ENCODE measurements around the gene RPS17. TPM values are rescaled to one million over a fixed set of nuclear protein-coding genes. Genes with fewer than 3 reads are reported as not detected.

Gene RPS17
- total RNA-seq (1,792 TPM), polyA plus RNA-seq (1,000 to 10,000 TPM; 1,155 to 1,678 (median 1,485) TPM)

DNA sequence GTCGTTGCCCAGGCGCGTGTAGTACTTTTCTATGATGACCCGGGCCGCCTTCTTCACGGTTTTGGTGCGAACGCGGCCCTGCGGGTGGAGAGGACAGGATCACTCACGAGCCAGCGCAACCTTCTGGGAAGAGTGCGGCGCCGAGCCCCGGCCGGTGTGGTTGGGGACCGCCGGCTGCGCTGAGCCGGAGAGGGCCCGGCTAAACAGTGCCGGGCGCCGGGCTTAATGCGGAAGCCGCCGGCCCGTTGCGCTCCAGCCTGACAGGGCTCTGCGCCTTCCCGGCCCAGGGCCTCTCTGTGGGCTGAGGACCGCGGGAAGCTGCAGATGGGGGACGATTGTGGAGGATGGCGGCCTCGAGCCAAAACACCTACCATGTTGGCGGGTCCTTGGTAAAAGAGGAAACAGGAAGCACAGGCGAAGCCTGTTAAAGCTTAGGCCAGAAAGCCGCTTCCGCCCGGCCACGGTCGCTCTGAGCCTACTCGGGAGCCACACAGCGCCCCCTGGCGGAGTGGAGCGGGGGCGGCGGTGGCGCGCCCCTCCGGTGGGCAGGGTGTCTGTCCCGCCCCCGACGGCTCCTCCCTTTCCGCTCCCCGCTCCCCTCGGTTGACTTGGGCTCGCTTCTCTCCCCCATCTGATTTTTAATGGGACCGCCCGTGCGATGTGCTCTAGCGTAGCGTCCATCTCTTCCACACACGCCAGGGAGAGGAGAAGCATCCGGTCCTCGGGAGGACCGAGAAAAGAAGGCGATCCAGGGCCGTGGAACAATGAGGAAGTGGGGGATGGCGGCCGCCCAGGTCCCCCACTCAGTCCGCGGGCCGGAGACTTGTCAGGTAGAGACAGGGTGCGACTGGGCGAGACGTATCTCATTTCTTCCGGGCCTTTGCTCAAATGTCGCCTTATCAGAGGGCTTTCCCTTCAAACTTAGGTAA is at the start of gene RPS17:
Gene RPS17 (minus strand): TSS at position 403 of the 929 bp plus-strand sequence. CDS start 29 bp downstream, at position 374.
- H3K4me3 Mint-ChIP-seq = peak within 1 kb of the TSS; percentile 96 to 100 (median 98)
- H3K27ac ChIP-seq (ENCODE audit: insufficient read depth, low read length, poor library complexity, severe bottlenecking) = peak within 1 kb of the TSS; percentile 86
- H3K27me3 Mint-ChIP-seq = peaks cover 9% of the 10 kb centered on the region
- peak within 1 kb of the TSS; percentile 98 for H3K4me3 ChIP-seq (ENCODE audit: low read depth, low read length)
- peaks cover 36% of the 10 kb centered on the region for H3K36me3 ChIP-seq (ENCODE audit: control insufficient read depth, insufficient read depth, low read length)
- H3K36me3 Mint-ChIP-seq = peaks cover 31% of the 10 kb centered on the region
- peaks cover 0 to 44% (median 15%) of the 10 kb centered on the region in 4 donors for H3K4me1 Mint-ChIP-seq
- peak; percentile 96 to 98 for ATAC-seq (ENCODE audit: low read depth in 2 of 2)
- no peaks in the 10 kb centered on the region for H3K27me3 ChIP-seq (ENCODE audit: control insufficient read depth, insufficient read depth, low read length)
- peaks cover 26% of the 10 kb centered on the region for H3K4me1 ChIP-seq (ENCODE audit: control insufficient read depth, insufficient read depth, low read length, poor library complexity, severe bottlenecking)
- H3K27ac Mint-ChIP-seq = peak within 1 kb of the TSS; percentile 93 to 99 (median 96)
- no peaks in the 10 kb centered on the region for H3K9me3 ChIP-seq (ENCODE audit: control insufficient read depth in 2 of 2, low read length in 2 of 2)
- peak; percentile 97 to 99 (median 98) for DNase-seq
- no peaks in the 10 kb centered on the region for H3K9me3 Mint-ChIP-seq

DNA sequence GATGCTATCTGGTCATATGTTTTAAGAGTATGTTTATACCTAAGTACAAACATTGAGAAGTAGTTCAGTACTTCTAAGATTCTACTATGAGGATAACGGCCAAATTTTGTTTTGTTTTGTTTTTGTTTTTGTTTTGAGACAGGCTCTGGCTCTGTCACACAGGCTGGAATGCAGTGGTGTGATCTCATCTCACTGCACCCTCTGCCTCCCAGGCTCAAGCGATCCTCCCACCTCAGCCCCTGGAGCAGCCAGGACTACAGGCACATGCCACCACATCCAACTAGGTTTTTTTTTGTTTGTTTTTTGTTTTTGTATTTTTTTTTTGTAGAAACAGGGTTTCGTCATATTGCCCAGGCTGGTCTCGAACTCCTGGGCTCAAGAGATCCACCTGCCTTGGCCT is 47.5 kb upstream of the RPS17 start:
- Histone ChIP-seq H3K4me1 (ENCODE audit: control insufficient read depth, insufficient read depth, low read length, poor library complexity, severe bottlenecking) (no peaks in the 10 kb centered on the region), H3K9me3 (ENCODE audit: control insufficient read depth in 2 of 2, low read length in 2 of 2) (no peaks in the 10 kb centered on the region), H3K36me3 (ENCODE audit: control insufficient read depth, insufficient read depth, low read length) (no peaks in the 10 kb centered on the region), H3K4me3 (ENCODE audit: low read depth, low read length) (no peak overlapping the region), H3K27me3 (ENCODE audit: control insufficient read depth, insufficient read depth, low read length) (peaks cover 5% of the 10 kb centered on the region), H3K27ac (ENCODE audit: insufficient read depth, low read length, poor library complexity, severe bottlenecking) (no peak overlapping the region)
- no peaks in the 10 kb centered on the region for H3K36me3 Mint-ChIP-seq
- no peak overlapping the region for H3K4me3 Mint-ChIP-seq
- no peak for ATAC-seq (ENCODE audit: low read depth in 2 of 2)
- no peak overlapping the region for H3K27ac Mint-ChIP-seq
- DNase-seq = no peak
- peaks cover 33% of the 10 kb centered on the region for H3K27me3 Mint-ChIP-seq
- no peaks in the 10 kb centered on the region for H3K4me1 Mint-ChIP-seq
- no peaks in the 10 kb centered on the region for H3K9me3 Mint-ChIP-seq

DNA sequence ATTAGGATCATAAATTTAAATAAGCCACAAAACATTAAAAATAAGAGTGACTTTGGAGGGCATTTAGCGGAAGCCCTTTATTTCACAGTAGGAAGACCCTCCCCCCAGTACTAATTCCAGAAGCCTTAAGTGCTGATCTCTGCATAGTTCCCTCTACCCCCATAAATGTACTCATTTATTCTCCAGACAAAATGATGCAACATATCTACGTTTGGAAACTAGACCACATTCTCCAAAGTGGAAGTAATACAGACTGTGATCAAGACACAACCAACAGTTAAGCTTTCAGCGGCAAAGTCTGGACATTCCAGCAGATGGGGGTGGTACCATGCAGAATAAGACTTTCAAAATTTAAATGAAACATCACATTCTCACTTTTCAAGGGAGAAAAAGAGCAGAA is 44.8 kb upstream of the RPS17 start:
- Mint-ChIP-seq H3K4me3 (no peak overlapping the region), H3K9me3 (peaks cover 0 to 1% (median 0%) of the 10 kb centered on the region in 7 donors), H3K27ac (no peak overlapping the region), H3K36me3 (no peaks in the 10 kb centered on the region), H3K27me3 (peaks cover 35% of the 10 kb centered on the region), H3K4me1 (no peaks in the 10 kb centered on the region)
- Histone ChIP-seq H3K27ac (ENCODE audit: insufficient read depth, low read length, poor library complexity, severe bottlenecking) (no peak overlapping the region), H3K27me3 (ENCODE audit: control insufficient read depth, insufficient read depth, low read length) (peaks cover 5% of the 10 kb centered on the region), H3K36me3 (ENCODE audit: control insufficient read depth, insufficient read depth, low read length) (no peaks in the 10 kb centered on the region), H3K4me1 (ENCODE audit: control insufficient read depth, insufficient read depth, low read length, poor library complexity, severe bottlenecking) (no peaks in the 10 kb centered on the region), H3K4me3 (ENCODE audit: low read depth, low read length) (no peak overlapping the region), H3K9me3 (ENCODE audit: control insufficient read depth in 2 of 2, low read length in 2 of 2) (no peaks in the 10 kb centered on the region)
- DNase-seq (no peak), ATAC-seq (ENCODE audit: low read depth in 2 of 2) (no peak)

DNA sequence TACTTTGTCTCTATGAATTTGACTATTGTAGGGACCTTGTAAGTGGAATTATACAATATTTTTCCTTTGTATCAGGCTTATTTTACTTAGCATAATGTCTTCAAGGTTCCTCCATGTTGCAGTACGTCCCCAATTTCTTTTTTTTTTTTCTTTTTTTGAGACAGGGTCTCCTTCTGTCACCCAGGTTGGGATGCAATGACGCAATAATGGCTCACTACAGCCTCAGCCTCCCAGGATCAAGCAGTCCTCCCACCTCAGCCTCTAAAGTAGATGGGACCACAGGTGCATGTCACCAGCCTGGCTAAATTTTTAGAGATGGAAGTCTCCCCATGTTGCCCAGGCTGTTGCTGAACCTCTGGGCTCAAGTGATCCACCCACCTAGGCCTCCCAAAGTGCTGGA is 40.5 kb upstream of the RPS17 start:
- H3K9me3 Mint-ChIP-seq = peaks cover 0 to 1% (median 0%) of the 10 kb centered on the region in 7 donors
- Histone ChIP-seq H3K27me3 (ENCODE audit: control insufficient read depth, insufficient read depth, low read length) (peaks cover 2% of the 10 kb centered on the region), H3K9me3 (ENCODE audit: control insufficient read depth in 2 of 2, low read length in 2 of 2) (no peaks in the 10 kb centered on the region), H3K36me3 (ENCODE audit: control insufficient read depth, insufficient read depth, low read length) (no peaks in the 10 kb centered on the region), H3K4me3 (ENCODE audit: low read depth, low read length) (no peak overlapping the region), H3K4me1 (ENCODE audit: control insufficient read depth, insufficient read depth, low read length, poor library complexity, severe bottlenecking) (no peaks in the 10 kb centered on the region), H3K27ac (ENCODE audit: insufficient read depth, low read length, poor library complexity, severe bottlenecking) (no peak overlapping the region)
- H3K27ac Mint-ChIP-seq = no peak overlapping the region
- DNase-seq (no peak), ATAC-seq (ENCODE audit: low read depth in 2 of 2) (no peak)
- peaks cover 13% of the 10 kb centered on the region for H3K27me3 Mint-ChIP-seq
- H3K4me3 Mint-ChIP-seq = no peak overlapping the region
- no peaks in the 10 kb centered on the region for H3K4me1 Mint-ChIP-seq
- no peaks in the 10 kb centered on the region for H3K36me3 Mint-ChIP-seq

DNA sequence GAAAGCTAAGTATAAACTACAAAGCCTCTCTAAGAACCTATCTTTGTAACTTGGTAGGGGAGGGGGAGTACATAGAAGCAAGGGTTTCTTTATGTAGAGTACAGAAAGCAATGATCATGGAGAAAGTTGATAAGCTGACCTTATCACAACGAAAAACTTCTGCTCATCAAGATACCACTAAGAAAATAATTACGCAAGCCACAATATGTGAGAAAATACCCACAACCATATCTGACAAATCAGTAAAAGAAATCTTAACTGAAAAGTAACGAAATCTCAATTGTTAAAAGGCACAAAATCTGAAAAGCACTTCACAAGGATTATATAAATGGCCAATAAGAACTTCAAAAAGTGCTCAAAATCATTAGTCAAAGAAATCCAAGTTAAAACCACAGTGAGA is 35.1 kb upstream of the RPS17 start:
- Mint-ChIP-seq H3K27me3 (peaks cover 14% of the 10 kb centered on the region), H3K4me1 (no peaks in the 10 kb centered on the region)
- H3K36me3 ChIP-seq (ENCODE audit: control insufficient read depth, insufficient read depth, low read length) = no peaks in the 10 kb centered on the region

DNA sequence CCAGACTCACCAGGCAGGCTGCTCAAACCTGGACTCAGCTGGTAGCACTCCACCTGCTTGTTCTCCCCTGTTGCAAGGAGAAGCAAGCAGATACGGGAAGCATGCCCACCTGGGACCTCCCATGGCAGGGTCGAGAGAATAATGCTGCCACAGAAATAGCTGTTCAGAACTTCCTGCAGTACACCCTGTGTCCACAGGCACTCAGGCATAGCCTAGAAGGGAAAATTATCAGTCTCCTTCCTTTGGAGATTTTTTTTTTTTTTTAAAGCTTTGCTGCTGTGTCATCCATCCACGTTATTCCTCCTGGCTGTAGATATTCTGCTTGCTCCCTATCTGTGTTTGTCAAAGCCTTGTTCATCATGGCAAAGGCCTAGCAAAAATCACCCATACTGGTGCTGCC is 32.7 kb upstream of the RPS17 start:
- Histone ChIP-seq H3K27me3 (ENCODE audit: control insufficient read depth, insufficient read depth, low read length) (peaks cover 14% of the 10 kb centered on the region), H3K9me3 (ENCODE audit: control insufficient read depth in 2 of 2, low read length in 2 of 2) (no peaks in the 10 kb centered on the region), H3K27ac (ENCODE audit: insufficient read depth, low read length, poor library complexity, severe bottlenecking) (no peak overlapping the region), H3K4me3 (ENCODE audit: low read depth, low read length) (no peak overlapping the region), H3K36me3 (ENCODE audit: control insufficient read depth, insufficient read depth, low read length) (no peaks in the 10 kb centered on the region), H3K4me1 (ENCODE audit: control insufficient read depth, insufficient read depth, low read length, poor library complexity, severe bottlenecking) (no peaks in the 10 kb centered on the region)
- no peaks in the 10 kb centered on the region for H3K36me3 Mint-ChIP-seq
- peaks cover 0 to 2% (median 0%) of the 10 kb centered on the region in 7 donors for H3K9me3 Mint-ChIP-seq
- peaks cover 14% of the 10 kb centered on the region for H3K27me3 Mint-ChIP-seq
- H3K4me1 Mint-ChIP-seq = no peaks in the 10 kb centered on the region
- DNase-seq (no peak), ATAC-seq (ENCODE audit: low read depth in 2 of 2) (no peak)
- H3K27ac Mint-ChIP-seq = peak overlapping the region in 1 of 3 donors; percentile 84
- H3K4me3 Mint-ChIP-seq = no peak overlapping the region

More for the DNA sequence above, 35.1 kb upstream of the RPS17 start:
- H3K4me3 Mint-ChIP-seq = no peak overlapping the region
- H3K4me3 ChIP-seq (ENCODE audit: low read depth, low read length) = no peak overlapping the region
- peaks cover 0 to 2% (median 0%) of the 10 kb centered on the region in 7 donors for H3K9me3 Mint-ChIP-seq
- ATAC-seq (ENCODE audit: low read depth in 2 of 2) (no peak), DNase-seq (no peak)
- H3K27ac Mint-ChIP-seq = no peak overlapping the region
- H3K36me3 Mint-ChIP-seq = no peaks in the 10 kb centered on the region
- no peak overlapping the region for H3K27ac ChIP-seq (ENCODE audit: insufficient read depth, low read length, poor library complexity, severe bottlenecking)
- peaks cover 14% of the 10 kb centered on the region for H3K27me3 ChIP-seq (ENCODE audit: control insufficient read depth, insufficient read depth, low read length)
- H3K9me3 ChIP-seq (ENCODE audit: control insufficient read depth in 2 of 2, low read length in 2 of 2) = no peaks in the 10 kb centered on the region
- H3K4me1 ChIP-seq (ENCODE audit: control insufficient read depth, insufficient read depth, low read length, poor library complexity, severe bottlenecking) = no peaks in the 10 kb centered on the region

DNA sequence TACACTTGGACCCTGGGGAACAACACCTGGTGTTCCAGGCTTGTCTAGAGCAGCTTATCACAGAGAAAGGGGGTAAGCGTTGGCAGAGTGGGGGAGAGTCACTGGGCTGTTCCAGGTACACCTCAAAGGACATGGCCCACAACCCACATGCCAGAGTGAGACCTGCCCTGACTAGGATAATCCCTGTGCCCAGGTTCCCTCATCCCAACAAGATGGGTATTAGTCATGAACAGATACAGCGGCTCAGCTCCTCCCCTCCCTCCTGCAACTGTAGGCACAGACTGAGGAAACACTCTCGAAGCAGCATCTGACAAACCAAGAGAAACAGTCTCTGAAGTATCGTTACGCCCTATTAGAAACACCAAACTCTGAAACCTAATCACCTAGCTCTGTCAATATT is 32.1 kb upstream of the RPS17 start:
- peaks cover 0 to 2% (median 0%) of the 10 kb centered on the region in 7 donors for H3K9me3 Mint-ChIP-seq
- H3K4me1 ChIP-seq (ENCODE audit: control insufficient read depth, insufficient read depth, low read length, poor library complexity, severe bottlenecking) = no peaks in the 10 kb centered on the region
- H3K36me3 Mint-ChIP-seq = no peaks in the 10 kb centered on the region
- H3K4me1 Mint-ChIP-seq = no peaks in the 10 kb centered on the region
- peaks cover 14% of the 10 kb centered on the region for H3K27me3 Mint-ChIP-seq
- DNase-seq (no peak), ATAC-seq (ENCODE audit: low read depth in 2 of 2) (no peak)
- H3K4me3 ChIP-seq (ENCODE audit: low read depth, low read length) = no peak overlapping the region
- H3K27ac ChIP-seq (ENCODE audit: insufficient read depth, low read length, poor library complexity, severe bottlenecking) = no peak overlapping the region
- H3K9me3 ChIP-seq (ENCODE audit: control insufficient read depth in 2 of 2, low read length in 2 of 2) = no peaks in the 10 kb centered on the region
- H3K36me3 ChIP-seq (ENCODE audit: control insufficient read depth, insufficient read depth, low read length) = no peaks in the 10 kb centered on the region
- peaks cover 14% of the 10 kb centered on the region for H3K27me3 ChIP-seq (ENCODE audit: control insufficient read depth, insufficient read depth, low read length)
- no peak overlapping the region for H3K27ac Mint-ChIP-seq
- H3K4me3 Mint-ChIP-seq = no peak overlapping the region

Measured in CD4-positive, CD25-positive, alpha-beta regulatory T cell (primary cell).